Prostate gland (tissue), 2 donors: ENCODE results near the gene CASP8AP2.

Source experiments
- CTCF ChIP-seq, 4 experiments: fragments of 200-600 bp in 2 of 4; fragments of 450-650 bp in 2 of 4; sonication (generic) in 2 of 4; IDR thresholded peaks; 1 replicate in 3 of 4; 2 replicates in 1 of 4; pipeline ENCODE4 v1.5.1; 2016 to 2019; ENCODE audit warnings: antibody characterized with exemption in 4 of 4, mild to moderate bottlenecking in 2 of 4, moderate library complexity in 2 of 4
- POLR2AphosphoS5 ChIP-seq: sonication (generic); formaldehyde crosslinking; IDR thresholded peaks from one replicate; pipeline ENCODE4 v1.6.1; 2017; ENCODE audit warnings: antibody characterized with exemption

DNA sequence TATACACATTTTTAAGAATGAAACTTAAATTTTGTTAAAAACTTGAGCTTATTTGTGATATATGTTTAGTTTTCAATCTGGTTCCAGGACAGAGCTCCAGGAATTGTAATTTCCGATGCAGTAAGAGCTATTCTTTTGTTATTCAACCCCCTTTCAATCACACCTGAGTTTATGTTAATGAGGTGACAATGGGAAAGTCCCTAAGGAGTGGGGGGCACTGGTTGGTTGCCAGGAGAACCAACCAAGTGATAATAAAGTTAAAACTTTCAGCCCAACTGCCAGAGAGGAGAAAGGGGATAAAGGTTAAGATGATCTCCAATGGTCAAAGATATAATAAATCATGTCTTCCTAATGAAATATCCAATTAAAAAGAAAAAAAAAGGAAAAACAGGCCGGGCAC, 29.9 kb upstream of the CASP8AP2 start:
- TF ChIP-seq CTCF (IDR thresholded peaks at IDR 0.05) (no peak), POLR2AphosphoS5 (no peak)
